SU-DHL-6 (cell line): ENCODE measurements around the gene RHOBTB3.
"Not testable (repeated sequence)": the region's sequence is repeated elsewhere in the genome, so short reads cannot be mapped to it uniquely, and the experiment has no call there.

Experiments
- H2AFZ ChIP-seq: fragments of 200-600 bp; sonication (generic); 2 replicates; pipeline ENCODE4 v1.6.1; 2014; ENCODE audit warnings: low read depth, mild to moderate bottlenecking, moderate library complexity, mixed read lengths, antibody characterized with exemption, low read length; ENCODE audit not compliant: severe bottlenecking
- H3F3A ChIP-seq: fragments of 200-600 bp; shearing (Covaris generic); 2 replicates; pipeline ENCODE4 v1.6.0; 2016; ENCODE audit warnings: antibody characterized with exemption, mild to moderate bottlenecking; ENCODE audit not compliant: insufficient read depth
- H3K27ac ChIP-seq: fragments of 200-600 bp; sonication (generic); 2 replicates; pipeline ENCODE4 v1.5.1; 2016; ENCODE audit warnings: low read depth, mild to moderate bottlenecking, low read length, moderate library complexity, mixed read lengths
- H3K27me3 ChIP-seq: fragments of 200-600 bp; sonication (generic), shearing (Covaris generic); 2 replicates; pipeline ENCODE4 v1.6.0; 2014; ENCODE audit warnings: mild to moderate bottlenecking, low read length
- H3K36me3 ChIP-seq: fragments of 200-600 bp; sonication (generic); 2 replicates; pipeline ENCODE4 v1.6.1; 2014; ENCODE audit warnings: mild to moderate bottlenecking, low read length, mixed read lengths
- H3K4me2 ChIP-seq: fragments of 300-600, 200-600 bp; shearing (Covaris generic), sonication (generic); 2 replicates; pipeline ENCODE4 v1.6.0; 2014; ENCODE audit warnings: low read length, low read depth, mild to moderate bottlenecking; ENCODE audit not compliant: poor library complexity, severe bottlenecking
- H3K4me3 ChIP-seq: fragments of 200-600 bp; sonication (generic); 2 replicates; pipeline ENCODE4 v1.5.1; 2014; ENCODE audit warnings: antibody characterized with exemption, low read length, mild to moderate bottlenecking, mixed read lengths; ENCODE audit not compliant: insufficient read depth, poor library complexity, severe bottlenecking
- H3K79me2 ChIP-seq: fragments of 200-600 bp; sonication (generic); 2 replicates; pipeline ENCODE4 v1.6.1; 2014; ENCODE audit warnings: mild to moderate bottlenecking, low read length, moderate library complexity; ENCODE audit not compliant: insufficient read depth
- H3K9ac ChIP-seq: fragments of 200-600 bp; sonication (generic); 2 replicates; pipeline ENCODE4 v1.7.0; 2014; ENCODE audit warnings: mild to moderate bottlenecking, low read length
- H3K9me2 ChIP-seq: fragments of 200-600 bp; sonication (generic); replicated peaks from 2 replicates; pipeline ENCODE4 v1.6.1; 2014; ENCODE audit warnings: low read length; ENCODE audit not compliant: insufficient read depth
- H3K9me3 ChIP-seq: fragments of 200-600 bp; sonication (generic); 2 replicates; pipeline ENCODE4 v1.6.1; 2014; ENCODE audit warnings: low read length, mixed read lengths; ENCODE audit not compliant: insufficient read depth
- H4K20me1 ChIP-seq: fragments of 200-600 bp; sonication (generic); 2 replicates; pipeline ENCODE4 v1.6.1; 2014; ENCODE audit warnings: low read depth, mild to moderate bottlenecking, antibody characterized with exemption, low read length, moderate library complexity, mixed read lengths
- EZH2phosphoT487 ChIP-seq: fragments of 200-600 bp; sonication (generic), shearing (Covaris generic); conservative IDR thresholded peaks from 2 replicates; pipeline ENCODE4 v1.6.1; 2018; ENCODE audit warnings: mild to moderate bottlenecking, antibody characterized with exemption, low read length, moderate library complexity, mixed read lengths
- TF ChIP-seq, protein P1 (sequence below): fragments of 200-600 bp; sonication (generic); IDR thresholded peaks from one replicate; pipeline ENCODE4 v1.5.1; 2017; ENCODE audit warnings: antibody characterized with exemption, mild to moderate bottlenecking, low read length, moderate library complexity; ENCODE audit not compliant: insufficient read depth, poor library complexity, severe bottlenecking

The RHOBTB3 gene

DNA sequence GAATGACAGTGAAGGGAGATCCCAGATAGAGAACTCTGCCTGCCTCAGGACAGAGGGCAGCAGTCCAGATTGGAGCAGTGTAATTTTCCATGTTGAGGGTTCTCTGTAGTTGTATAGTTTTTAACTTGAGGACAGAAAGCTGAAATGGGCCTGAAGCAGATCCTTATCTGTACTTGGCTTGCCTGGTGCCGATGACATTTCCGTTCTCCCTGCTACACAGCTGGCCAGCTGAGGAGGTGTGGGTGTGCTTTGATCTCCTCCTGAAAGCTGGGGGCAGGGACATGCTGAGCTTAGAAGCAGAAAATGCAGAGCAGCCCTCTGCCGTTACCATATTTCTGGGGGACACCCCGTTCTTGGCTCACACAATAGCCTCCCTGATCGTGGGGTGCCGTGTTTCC is 80.9 kb downstream of the RHOBTB3 start:
- H3F3A ChIP-seq: no peaks in the 10 kb centered on the region
- no peak overlapping the region for H3K27ac ChIP-seq
- H3K9me2 ChIP-seq: no peaks in the 10 kb centered on the region
- no peak overlapping the region for H2AFZ ChIP-seq
- no peaks in the 10 kb centered on the region for H3K9me3 ChIP-seq
- no peak overlapping the region for H3K9ac ChIP-seq
- TF ChIP-seq, protein P1, sequence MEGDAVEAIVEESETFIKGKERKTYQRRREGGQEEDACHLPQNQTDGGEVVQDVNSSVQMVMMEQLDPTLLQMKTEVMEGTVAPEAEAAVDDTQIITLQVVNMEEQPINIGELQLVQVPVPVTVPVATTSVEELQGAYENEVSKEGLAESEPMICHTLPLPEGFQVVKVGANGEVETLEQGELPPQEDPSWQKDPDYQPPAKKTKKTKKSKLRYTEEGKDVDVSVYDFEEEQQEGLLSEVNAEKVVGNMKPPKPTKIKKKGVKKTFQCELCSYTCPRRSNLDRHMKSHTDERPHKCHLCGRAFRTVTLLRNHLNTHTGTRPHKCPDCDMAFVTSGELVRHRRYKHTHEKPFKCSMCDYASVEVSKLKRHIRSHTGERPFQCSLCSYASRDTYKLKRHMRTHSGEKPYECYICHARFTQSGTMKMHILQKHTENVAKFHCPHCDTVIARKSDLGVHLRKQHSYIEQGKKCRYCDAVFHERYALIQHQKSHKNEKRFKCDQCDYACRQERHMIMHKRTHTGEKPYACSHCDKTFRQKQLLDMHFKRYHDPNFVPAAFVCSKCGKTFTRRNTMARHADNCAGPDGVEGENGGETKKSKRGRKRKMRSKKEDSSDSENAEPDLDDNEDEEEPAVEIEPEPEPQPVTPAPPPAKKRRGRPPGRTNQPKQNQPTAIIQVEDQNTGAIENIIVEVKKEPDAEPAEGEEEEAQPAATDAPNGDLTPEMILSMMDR: no peak
- H4K20me1 ChIP-seq: no peaks in the 10 kb centered on the region
- no peak overlapping the region for H3K4me2 ChIP-seq
- no peaks in the 10 kb centered on the region for H3K79me2 ChIP-seq
- H3K4me3 ChIP-seq: no peak overlapping the region
- H3K36me3 ChIP-seq: no peaks in the 10 kb centered on the region
- H3K27me3 ChIP-seq: no peaks in the 10 kb centered on the region

- H3K9me2 ChIP-seq, H3K27ac ChIP-seq, H4K20me1 ChIP-seq, H3K9ac ChIP-seq, H3K4me2 ChIP-seq, H3K27me3 ChIP-seq, H2AFZ ChIP-seq, H3F3A ChIP-seq, H3K36me3 ChIP-seq, H3K79me2 ChIP-seq, H3K9me3 ChIP-seq, H3K4me3 ChIP-seq: not testable (repeated sequence)
These were observed 81.9 kb downstream of the RHOBTB3 start for GRCh38 chr5:95813035-95813434.

DNA sequence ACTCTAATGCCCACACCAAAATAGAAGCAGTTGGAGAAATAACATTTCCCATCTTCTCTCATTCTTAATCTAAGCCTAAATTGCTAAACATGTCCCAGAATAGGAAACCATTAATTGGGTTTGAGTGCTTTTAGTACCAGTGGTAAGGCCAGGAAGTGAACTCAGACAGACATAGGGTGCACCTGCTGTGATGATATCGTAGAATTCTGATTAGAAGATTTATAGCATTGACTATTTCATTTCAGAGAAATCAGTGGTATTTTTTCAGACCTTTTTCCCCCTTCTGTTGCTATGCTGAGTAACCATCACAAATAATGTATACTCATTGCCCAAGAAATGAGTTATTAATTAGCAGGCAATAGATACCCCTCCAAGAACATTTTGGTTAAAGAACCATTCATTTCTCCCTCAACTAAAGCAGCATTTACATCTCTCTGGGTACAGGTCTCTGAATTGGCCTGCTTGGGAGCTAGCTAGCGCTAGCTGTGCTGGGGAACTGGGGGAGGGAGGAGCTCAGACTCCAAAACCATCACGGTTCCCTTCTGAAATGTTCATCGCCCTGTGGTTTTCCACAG is 84.1 kb downstream of the RHOBTB3 start:
- no peak overlapping the region for H3K4me3 ChIP-seq
- no peaks in the 10 kb centered on the region for H4K20me1 ChIP-seq
- no peaks in the 10 kb centered on the region for H3K9me3 ChIP-seq
- no peaks in the 10 kb centered on the region for H3K9me2 ChIP-seq
- H3K27ac ChIP-seq: no peak overlapping the region
- H3K27me3 ChIP-seq: no peaks in the 10 kb centered on the region
- H3K79me2 ChIP-seq: no peaks in the 10 kb centered on the region
- H2AFZ ChIP-seq: no peak overlapping the region
- no peaks in the 10 kb centered on the region for H3F3A ChIP-seq
- H3K36me3 ChIP-seq: no peaks in the 10 kb centered on the region
- H3K4me2 ChIP-seq: no peak overlapping the region
- no peak overlapping the region for H3K9ac ChIP-seq
- TF ChIP-seq EZH2phosphoT487: no peak
- TF ChIP-seq, protein P1: no peak

- H3K36me3 ChIP-seq: no peaks in the 10 kb centered on the region
- H3K9me3 ChIP-seq: no peaks in the 10 kb centered on the region
- H3K9ac ChIP-seq: no peak overlapping the region
- H3K79me2 ChIP-seq: no peaks in the 10 kb centered on the region
- no peak overlapping the region for H3K4me3 ChIP-seq
- H2AFZ ChIP-seq: no peak overlapping the region
- no peaks in the 10 kb centered on the region for H3K27me3 ChIP-seq
- H4K20me1 ChIP-seq: no peaks in the 10 kb centered on the region
- no peaks in the 10 kb centered on the region for H3K9me2 ChIP-seq
- no peak overlapping the region for H3K4me2 ChIP-seq
- no peaks in the 10 kb centered on the region for H3F3A ChIP-seq
- TF ChIP-seq EZH2phosphoT487: no peak
- TF ChIP-seq, protein P1: no peak
- no peak overlapping the region for H3K27ac ChIP-seq
These were observed 85.2 kb downstream of the RHOBTB3 start for GRCh38 chr5:95816341-95816740.
